Astrocyte of the spinal cord (primary cell): ENCODE results near the gene ASCL5.

Experiments
- DNase-seq: peaks from one replicate; pipeline ENCODE4 v3.0.0; 2011; ENCODE audit warnings: low read depth, low spot score
- H3K4me3 ChIP-seq: 2 replicates; pipeline ENCODE4 v1.5.1; 2011; ENCODE audit warnings: low read depth, mild to moderate bottlenecking, low read length, moderate library complexity
- CTCF ChIP-seq: IDR thresholded peaks from 2 replicates; pipeline ENCODE4 v1.5.1; 2012; ENCODE audit warnings: low read depth, mild to moderate bottlenecking, low read length, inconsistent platforms
- in situ Hi-C: cut with HindIII; loops from 2 replicates; pipeline ENCODE4 v1.10.0; 2017; ENCODE audit warnings: low sequenced_read_pairs

ASCL5 gene

GRCh38 chr1:201104141-201104540 is 22.8 kb downstream of the ASCL5 start:
- DNase-seq = no peak
- in situ Hi-C loops = no loop called here
- no peak overlapping the region for H3K4me3 ChIP-seq
- no peak for TF ChIP-seq CTCF

GRCh38 chr1:201103666-201104065 is 23.3 kb downstream of the ASCL5 start:
- in situ Hi-C loops = no loop called here
- no peak for DNase-seq
- no peak for TF ChIP-seq CTCF
- H3K4me3 ChIP-seq = no peak overlapping the region

GRCh38 chr1:201100169-201100930 is 26.6 kb downstream of the ASCL5 start:
- in situ Hi-C loops = no loop called here
- DNase-seq = no peak
- no peak overlapping the region for H3K4me3 ChIP-seq
- TF ChIP-seq CTCF = no peak

GRCh38 chr1:201098992-201099677 is 27.8 kb downstream of the ASCL5 start:
- no peak overlapping the region for H3K4me3 ChIP-seq

GRCh38 chr1:201096977-201097856 is 29.8 kb downstream of the ASCL5 start:
- in situ Hi-C loops = no loop called here
- no peak for TF ChIP-seq CTCF
- no peak for DNase-seq
- no peak overlapping the region for H3K4me3 ChIP-seq

More at GRCh38 chr1:201098992-201099677, 27.8 kb downstream of the ASCL5 start:
- TF ChIP-seq CTCF = no peak
- DNase-seq = no peak
- in situ Hi-C loops = no loop called here

GRCh38 chr1:201096041-201096461 is 30.9 kb downstream of the ASCL5 start:
- no peak for TF ChIP-seq CTCF
- DNase-seq = peak; percentile 10
- H3K4me3 ChIP-seq = no peak overlapping the region
- in situ Hi-C loops = no loop called here
